ENCODE results near the gene ZMAT5. TPM values are rescaled to one million over a fixed set of nuclear protein-coding genes. Genes with fewer than 3 reads are reported as not detected.

The ZMAT5 gene
- total RNA-seq, 1 donor from 2014 or later: 22.6 TPM

GRCh38 chr22:29689206-29689879 lies 77.5 kb downstream of the ZMAT5 start:
- H3K27ac Mint-ChIP-seq: no peak overlapping the region
- no peaks in the 10 kb centered on the region for H3K27me3 Mint-ChIP-seq
- POLR2A ChIA-PET: no interaction called here
- no peaks in the 10 kb centered on the region for H3K4me1 Mint-ChIP-seq
- intact Hi-C loops (cut with micrococcal nuclease): no loop called here
- CTCF ChIA-PET: interaction anchor here (0.9 to 5.0 kb wide), 4 partner anchors 13 to 400 kb away, joined by 3 to 43 read pairs (median 6); no protein-coding TSS in a partner anchor
- no peak for DNase-seq
- no peaks in the 10 kb centered on the region for H3K9me3 Mint-ChIP-seq
- no peak overlapping the region for H3K4me3 Mint-ChIP-seq
- no peak for TF ChIP-seq CTCF (IDR thresholded peaks at IDR 0.05)
- H3K36me3 Mint-ChIP-seq (ENCODE audit: low read depth): peaks cover 55% of the 10 kb centered on the region
- no peak for ATAC-seq (ENCODE audit: low read depth)

DNA sequence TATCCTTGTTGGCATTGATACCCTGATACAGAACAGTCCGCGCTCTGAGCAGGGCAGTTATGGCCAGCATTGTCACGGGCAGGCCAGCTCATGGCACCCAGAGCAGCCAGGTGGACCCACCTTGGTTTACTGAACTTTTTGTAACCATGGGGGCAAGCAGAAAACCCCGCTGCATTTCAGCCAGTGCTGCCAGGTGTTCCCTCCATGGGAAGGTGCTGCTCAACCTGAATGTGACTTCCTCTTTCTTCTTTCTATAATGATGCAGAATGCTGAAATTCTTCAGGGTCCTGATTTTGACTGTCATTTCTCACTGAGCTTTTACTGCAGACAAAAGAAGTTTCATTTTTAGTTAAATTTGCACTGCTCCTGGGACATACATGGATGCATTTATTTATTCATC lies 82.6 kb downstream of the ZMAT5 start:
- no peak for TF ChIP-seq CTCF (IDR thresholded peaks at IDR 0.05)
- DNase-seq: no peak
- Mint-ChIP-seq H3K36me3 (ENCODE audit: low read depth) (peaks cover 82% of the 10 kb centered on the region), H3K4me1 (no peaks in the 10 kb centered on the region), H3K27ac (no peak overlapping the region), H3K4me3 (no peak overlapping the region), H3K9me3 (no peaks in the 10 kb centered on the region), H3K27me3 (no peaks in the 10 kb centered on the region)
- POLR2A ChIA-PET: no interaction called here
- CTCF ChIA-PET: no interaction called here
- intact Hi-C loops (cut with micrococcal nuclease): no loop called here
- no peak for ATAC-seq (ENCODE audit: low read depth)

- Mint-ChIP-seq H3K9me3 (no peaks in the 10 kb centered on the region), H3K4me1 (no peaks in the 10 kb centered on the region), H3K36me3 (ENCODE audit: low read depth) (peaks cover 87% of the 10 kb centered on the region), H3K27ac (no peak overlapping the region), H3K4me3 (no peak overlapping the region), H3K27me3 (no peaks in the 10 kb centered on the region)
- ATAC-seq (ENCODE audit: low read depth) (no peak), DNase-seq (no peak)
- intact Hi-C loops (cut with micrococcal nuclease): no loop called here
- CTCF ChIA-PET: no interaction called here
- TF ChIP-seq CTCF (IDR thresholded peaks at IDR 0.05): no peak
- POLR2A ChIA-PET: no interaction called here
Observed at GRCh38 chr22:29683536-29683935, 83.3 kb downstream of the ZMAT5 start.

Other genes with a start within 250 kb of the ZMAT5 start
- 44.1 and 51.3 TPM in 2 replicates for gene THOC5, start 213.2 kb downstream of the ZMAT5 start, total RNA-seq
- gene NIPSNAP1, start 185.9 kb downstream of the ZMAT5 start, total RNA-seq: 27.2 and 29.5 TPM in 2 replicates
- gene NF2, start 163.4 kb downstream of the ZMAT5 start, total RNA-seq: 30.3 and 32.3 TPM in 2 replicates
- 0.07 TPM in 1 of 2 replicates, not detected in the other for gene CABP7, start 47.0 kb downstream of the ZMAT5 start, total RNA-seq
- gene UQCR10, start 362 bp upstream of the ZMAT5 start, total RNA-seq: 68.1 and 81.7 TPM in 2 replicates
- gene ASCC2, start 71.3 kb upstream of the ZMAT5 start, total RNA-seq: 88.1 and 89.7 TPM in 2 replicates
- 34.8 and 36.6 TPM in 2 replicates for gene MTMR3, start 116.2 kb upstream of the ZMAT5 start, total RNA-seq

Measured in activated B cell treated with CpG ODN at 0.5 μM for 24 hours (primary cell).